GM12878 (cell line): ENCODE results near the gene CEND1. TPM values are rescaled to one million over a fixed set of nuclear protein-coding genes. Genes with fewer than 3 reads are reported as not detected.
A peak's percentile ranks its signal among the peaks of the same experiment; 100 is the strongest.

Experiments
- BHLHE40 ChIP-seq, 2 experiments: fragments of 450-650 bp in 1 of 2; IDR thresholded peaks; 2 replicates each; pipeline ENCODE4 v1.6.1; 2011 to 2017; ENCODE audit warnings: low read depth in 2 of 2, borderline replicate concordance in 1 of 2, improper control_type of control experiment in 1 of 2, low read length in 1 of 2, mild to moderate bottlenecking in 1 of 2
- CBX3 ChIP-seq: fragments of 200-600 bp; sonication (generic); IDR thresholded peaks from 2 replicates; pipeline ENCODE4 v1.6.1; 2016; ENCODE audit warnings: low read depth, borderline replicate concordance
- CHD1 ChIP-seq: IDR thresholded peaks from 2 replicates; pipeline ENCODE4 v1.6.1; 2012; ENCODE audit warnings: low read depth, low read length, improper control_type of control experiment
- HDAC6 ChIP-seq: fragments of 200-600 bp; sonication (generic); IDR thresholded peaks from one replicate; pipeline ENCODE4 v1.8.0; 2017; ENCODE audit warnings: antibody characterized with exemption; ENCODE audit not compliant: unreplicated experiment
- IRF4 ChIP-seq: IDR thresholded peaks from 2 replicates; pipeline ENCODE4 v1.6.1; 2011; ENCODE audit warnings: low read depth, low read length
- IRF5 ChIP-seq: fragments of 450-650 bp; IDR thresholded peaks from 2 replicates; pipeline ENCODE4 v1.6.1; 2017; ENCODE audit warnings: borderline replicate concordance
- MEF2A ChIP-seq: IDR thresholded peaks from 2 replicates; pipeline ENCODE4 v1.6.1; 2011; ENCODE audit warnings: low read depth, mild to moderate bottlenecking, low read length, moderate library complexity; ENCODE audit not compliant: insufficient read depth
- PBX3 ChIP-seq: IDR thresholded peaks from 2 replicates; pipeline ENCODE4 v1.6.1; 2011; ENCODE audit warnings: mild to moderate bottlenecking, low read depth, low read length, moderate library complexity; ENCODE audit not compliant: insufficient replicate concordance
- PRDM15 ChIP-seq: fragments of 450-650 bp; formaldehyde crosslinking; IDR thresholded peaks from 2 replicates; pipeline ENCODE4 v1.4.0; 2020; ENCODE audit warnings: mild to moderate bottlenecking, moderate library complexity
- RBBP5 ChIP-seq: fragments of 200-600 bp; sonication (generic); conservative IDR thresholded peaks from 2 replicates; pipeline ENCODE4 v1.6.1; 2016
- RELA ChIP-seq: fragments of 450-650 bp; IDR thresholded peaks from 2 replicates; pipeline ENCODE4 v1.8.0; 2014; ENCODE audit warnings: borderline replicate concordance; ENCODE audit not compliant: partially characterized antibody
- RFX5 ChIP-seq: IDR thresholded peaks from 2 replicates; pipeline ENCODE4 v1.6.1; 2011; ENCODE audit warnings: low read depth, low read length, improper control_type of control experiment
- SUZ12 ChIP-seq: fragments of 200-600 bp; sonication (generic); IDR thresholded peaks from one replicate; pipeline ENCODE4 v1.6.1; 2018; ENCODE audit warnings: antibody characterized with exemption, mild to moderate bottlenecking; ENCODE audit not compliant: unreplicated experiment
- ZSCAN29 ChIP-seq: fragments of 450-650 bp; IDR thresholded peaks from 2 replicates; pipeline ENCODE4 v1.6.1; 2017; ENCODE audit warnings: mild to moderate bottlenecking, moderate library complexity
- polyA plus RNA-seq, 11 experiments: library from polyadenylated mRNA; depleted of rRNA in 4 of 11; unstranded in 6 of 11; stranded (reverse) in 5 of 11; fragments of >200 nt; fragmentation: Nextera tagmentation in 4 of 11; fragmentation: Illumina TruSeq in 1 of 11; extraction: Ambion mirVana in 4 of 11; extraction: Trizol in 1 of 11; gene quantifications; 1 replicate in 1 of 11; 2 replicates in 10 of 11; pipeline versions ENCODE4 v1.2.1 to v1.2.3, GENCODE V29; 2011 to 2016; ENCODE audit warnings: inconsistent platforms in 2 of 11, missing spikeins in 2 of 11, low read depth in 1 of 11
- total RNA-seq, 4 experiments: library from RNA; depleted of rRNA in 3 of 4; stranded (reverse); fragments of >200 nt in 3 of 4; fragmentation: Illumina TruSeq in 1 of 4; extraction: Trizol in 1 of 4; gene quantifications; 2 replicates each; pipeline versions ENCODE4 v1.2.1 to v1.2.3, GENCODE V29; 2013 to 2021

Gene CEND1
- total and polyA plus RNA-seq, 10 of the 15 experiments (the other 5 are each of a cell fraction or from before 2014, with no cell fraction given): 0.31 to 13.6 (median 7.2) TPM; not detected in 1

- TF ChIP-seq PRDM15 (CRISPR knock-in tag) (no peak), SUZ12 (no peak), RFX5 (no peak), PBX3 (no peak), IRF5 (no peak), CBX3 (no peak), MEF2A (no peak), IRF4 (no peak), HDAC6 (no peak), CHD1 (no peak), BHLHE40 (IDR thresholded peaks at IDR 0.05; ENCODE audit: borderline replicate concordance in 1 of 2, low read depth in 2 of 2, low read length in 1 of 2) (no peak), RBBP5 (no peak), ZSCAN29 (no peak), RELA (peak; percentile 11)
Measured at GRCh38 chr11:795634-796564, 6.0 kb upstream of the CEND1 start (continued).
